ENCODE data around the gene TTC27.

- no peak for TF ChIP-seq CTCF (IDR thresholded peaks at IDR 0.05)
- TF ChIP-seq POLR2A (IDR thresholded peaks at IDR 0.05), result no peak
Measured at GRCh38 chr2:32851777-32852439, 224.1 kb downstream of the TTC27 start.
